ENCODE measurements around the gene PPP1R14D. TPM values are rescaled to one million over a fixed set of nuclear protein-coding genes. Genes with fewer than 3 reads are reported as not detected.

PPP1R14D gene
- total and polyA plus RNA-seq, 2 of the 8 experiments (the other 6 are each of a cell fraction or from before 2014, with no cell fraction given), result not detected

- no peaks in the 10 kb centered on the region for H3K27me3 ChIP-seq (replicated peaks in 1 of 4; ENCODE audit: control insufficient read depth in 3 of 4, extremely low read depth in 1 of 4, insufficient read depth in 3 of 4, low read length in 3 of 4)
- no peak for TF ChIP-seq RXRA (IDR thresholded peaks at IDR 0.05; ENCODE audit: insufficient read depth, low read depth, low read length)
- no peak for TF ChIP-seq RNF2 (IDR thresholded peaks at IDR 0.05; ENCODE audit: borderline replicate concordance, low read depth, low read length, missing control alignments, poor library complexity, severe bottlenecking)
- TF ChIP-seq ATF2 (IDR thresholded peaks at IDR 0.05; ENCODE audit: low read length), result 0 out of 2 replicates have a peak, but pooled peaks have one; percentile 55
- TF ChIP-seq BACH1 (IDR thresholded peaks at IDR 0.05; ENCODE audit: low read length), result peak; percentile 63
- no peak for TF ChIP-seq SP4 (IDR thresholded peaks at IDR 0.05; ENCODE audit: low read length)
- TF ChIP-seq POLR2A (IDR thresholded peaks at IDR 0.05; ENCODE audit: control extremely low read depth in 1 of 2, low read depth in 2 of 2, low read length in 2 of 2), result no peak; a peak in 1 of 3 replicates
- TF ChIP-seq, protein P1, sequence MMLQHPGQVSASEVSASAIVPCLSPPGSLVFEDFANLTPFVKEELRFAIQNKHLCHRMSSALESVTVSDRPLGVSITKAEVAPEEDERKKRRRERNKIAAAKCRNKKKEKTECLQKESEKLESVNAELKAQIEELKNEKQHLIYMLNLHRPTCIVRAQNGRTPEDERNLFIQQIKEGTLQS (IDR thresholded peaks at IDR 0.05; ENCODE audit: insufficient read depth, low read depth, low read length), result no peak
- TF ChIP-seq GABPA (IDR thresholded peaks at IDR 0.05; ENCODE audit: borderline replicate concordance, insufficient read depth, low read length), result no peak
- no peak for TF ChIP-seq SRF (IDR thresholded peaks at IDR 0.05; ENCODE audit: low read depth, low read length)
Observed at GRCh38 chr15:40857601-40858341, 29.3 kb upstream of the PPP1R14D start.

More at GRCh38 chr15:40857601-40858341, 29.3 kb upstream of the PPP1R14D start:
- Histone ChIP-seq H3K14ac (ENCODE audit: insufficient read length) (no peak overlapping the region), H3K79me2 (ENCODE audit: control insufficient read depth in 1 of 2, insufficient read depth in 2 of 2, low read length in 2 of 2) (no peaks in the 10 kb centered on the region), H3K18ac (ENCODE audit: extremely low read depth, low read length) (peak overlapping the region; percentile 34; the same call in 1 of the 2 replicates), H4K8ac (ENCODE audit: extremely low read depth, insufficient read depth, low read length) (no peak overlapping the region), H3K9me3 (ENCODE audit: insufficient read depth in 2 of 2, low read depth in 1 of 2, low read length in 1 of 2) (no peaks in the 10 kb centered on the region), H3K4me3 (ENCODE audit: extremely low read depth in 1 of 4, insufficient read depth in 2 of 4, low read depth in 3 of 4, low read length in 4 of 4) (no peak overlapping the region), H2BK12ac (ENCODE audit: low read depth, low read length) (no peak overlapping the region), H2BK120ac (replicated peaks; ENCODE audit: low read depth, low read length) (no peak overlapping the region), H3K56ac (replicated peaks; ENCODE audit: insufficient read length, low read depth, low read length) (no peak overlapping the region), H3K23me2 (ENCODE audit: low read depth, low read length) (no peaks in the 10 kb centered on the region), H2BK15ac (ENCODE audit: low read length) (no peak overlapping the region), H2BK20ac (ENCODE audit: low read length) (no peak overlapping the region), H4K91ac (replicated peaks; ENCODE audit: insufficient read length, low read length) (no peak overlapping the region), H3K79me1 (ENCODE audit: low read depth, low read length) (peaks cover 3% of the 10 kb centered on the region; the same call in 1 of the 2 replicates), H4K20me1 (replicated peaks in 1 of 2; ENCODE audit: control insufficient read depth in 1 of 2, insufficient read depth in 2 of 2, low read length in 2 of 2) (peaks cover 0 to 3% of the 10 kb centered on the region in 2 experiments), H3K4me1 (replicated peaks in 1 of 4; ENCODE audit: control insufficient read depth in 3 of 4, insufficient read depth in 4 of 4, low read length in 3 of 4) (peaks cover 0 to 3% (median 0%) of the 10 kb centered on the region in 4 experiments; a peak in 1 of 7 replicates), H3K23ac (ENCODE audit: insufficient read length) (no peak overlapping the region), H3K36me3 (ENCODE audit: control insufficient read depth in 2 of 4, insufficient read depth in 4 of 4, low read length in 3 of 4) (peaks cover 17 to 37% (median 35%) of the 10 kb centered on the region in 4 experiments; a peak in 7 of 8 replicates), H3K4me2 (ENCODE audit: insufficient read depth in 1 of 2, low read depth in 2 of 2, low read length in 2 of 2) (no peak overlapping the region), H3K9ac (replicated peaks in 1 of 4; ENCODE audit: extremely low read depth in 1 of 4, low read depth in 3 of 4, low read length in 3 of 4) (no peak overlapping the region), H3K4ac (replicated peaks; ENCODE audit: insufficient read length, low read depth, low read length) (no peak overlapping the region), H4K5ac (ENCODE audit: insufficient read length, low read depth, low read length) (no peak overlapping the region), H2AK5ac (ENCODE audit: low read depth, low read length) (no peak overlapping the region), H3K27ac (ENCODE audit: low read depth, low read length) (no peak overlapping the region), H2BK5ac (ENCODE audit: low read depth, low read length) (no peak overlapping the region), H2AFZ (ENCODE audit: low read length) (no peak overlapping the region)
- ChIA-PET CTCF (ENCODE audit: partially characterized antibody) (interaction anchor here (0.6 to 8.6 kb wide), 56 partner anchors 13 to 706 kb away, joined by 3 to 208 read pairs (median 5); partner anchors contain the start of genes C15orf62, CHAC1, DNAJC17 and GCHFR), POLR2A (ENCODE audit: partially characterized antibody) (interaction anchor here (0.6 to 5.6 kb wide), 15 partner anchors 11 to 307 kb away, joined by 3 to 49 read pairs (median 4); partner anchors contain the start of genes CHAC1, SPINT1 and VPS18)
- peak; percentile 42 for FAIRE-seq
- DNase-seq (ENCODE audit: low read depth in 1 of 2, low spot score in 2 of 2), result peak in 1 of 2 experiments; percentile 99
- WGBS, 2 experiments (ENCODE audit: extremely low coverage in 1 of 2, insufficient coverage in 1 of 2, insufficient read length in 1 of 2, insufficient replicate concordance in 2 of 2, low coverage in 1 of 2, low lambda C conversion rate in 2 of 2, missing lambda C conversion rate in 1 of 2), result 61% methylated on average over 15 of the region's 15 CpGs; no CpG with 5 or more reads in 1 of the 2 experiments
